Endothelial cell of umbilical vein (primary cell): ENCODE data around the gene SIGLECL1.

ENCODE experiments used
- CTCF ChIP-seq, 2 donors: IDR thresholded peaks; 1 replicate in 1 of 2; 2 replicates in 1 of 2; pipeline ENCODE4 v1.5.1; 2011; ENCODE audit warnings: low read length in 2 of 2, mild to moderate bottlenecking in 2 of 2, moderate library complexity in 2 of 2, control low read depth in 1 of 2, inconsistent platforms in 1 of 2, low read depth in 1 of 2; ENCODE audit not compliant: insufficient read depth in 1 of 2; ENCODE audit errors: extremely low read depth in 1 of 2
- MAX ChIP-seq: IDR thresholded peaks from 2 replicates; pipeline ENCODE4 v1.6.1; 2011; ENCODE audit not compliant: insufficient read depth, insufficient read length

GRCh38 chr19:51203916-51204315, 47.0 kb upstream of the SIGLECL1 start:
- no peak for TF ChIP-seq MAX
- TF ChIP-seq CTCF (IDR thresholded peaks at IDR 0.05; ENCODE audit: extremely low read depth in 1 of 2, insufficient read depth in 1 of 2, low read depth in 1 of 2, low read length in 2 of 2): no peak
